ENCODE results near the gene ABCC5. TPM values are rescaled to one million over a fixed set of nuclear protein-coding genes. Genes with fewer than 3 reads are reported as not detected.

The ABCC5 gene
- total RNA-seq, 1 experiment from 2014 or later, result 37.6 TPM

- Histone ChIP-seq H3K79me1 (ENCODE audit: insufficient read depth, low read depth, low read length, poor library complexity, severe bottlenecking) (no peaks in the 10 kb centered on the region), H3K23me2 (ENCODE audit: insufficient read length, low read depth, low read length, poor library complexity, severe bottlenecking) (no peaks in the 10 kb centered on the region), H3K23ac (ENCODE audit: insufficient read length, low read depth, low read length) (no peak overlapping the region), H4K20me1 (ENCODE audit: control insufficient read depth, insufficient read depth, insufficient read length) (no peaks in the 10 kb centered on the region), H2BK20ac (ENCODE audit: low read depth, low read length, poor library complexity, severe bottlenecking) (no peak overlapping the region), H3K56ac (ENCODE audit: insufficient read length, low read depth, low read length) (no peak overlapping the region), H2BK120ac (ENCODE audit: low read depth, low read length, poor library complexity, severe bottlenecking) (no peak overlapping the region), H3K4me1 (ENCODE audit: insufficient read depth, low read length) (no peaks in the 10 kb centered on the region), H4K8ac (replicated peaks; ENCODE audit: insufficient read length, low read depth, low read length) (no peak overlapping the region), H4K91ac (ENCODE audit: insufficient read length, low read depth, low read length) (no peak overlapping the region), H3K4ac (ENCODE audit: low read depth, low read length) (no peak overlapping the region), H3K4me2 (ENCODE audit: insufficient read depth, insufficient read length, low read length) (no peak overlapping the region), H3K27me3 (ENCODE audit: insufficient read depth, low read length) (no peaks in the 10 kb centered on the region), H3K14ac (ENCODE audit: insufficient read depth, low read length) (no peak overlapping the region), H3K18ac (ENCODE audit: insufficient read length, low read depth, low read length) (no peak overlapping the region), H2BK15ac (ENCODE audit: low read depth, low read length) (no peak overlapping the region), H3K9ac (ENCODE audit: extremely low read depth, insufficient read length, low read length) (no peak overlapping the region), H3K79me2 (ENCODE audit: insufficient read depth, low read length) (no peaks in the 10 kb centered on the region), H2AK5ac (ENCODE audit: insufficient read length, low read length) (no peak overlapping the region), H4K5ac (ENCODE audit: insufficient read length, low read depth, low read length) (no peak overlapping the region), H2BK12ac (ENCODE audit: insufficient read length, low read depth, low read length) (no peak overlapping the region), H3T11ph (ENCODE audit: low read length) (no peak overlapping the region), H3K27ac (ENCODE audit: insufficient read length, low read depth, low read length) (no peak overlapping the region), H2BK5ac (ENCODE audit: insufficient read length, low read length) (no peak overlapping the region), H2AFZ (ENCODE audit: low read length) (no peak overlapping the region), H3K9me3 (ENCODE audit: control insufficient read depth, low read depth, low read length) (no peaks in the 10 kb centered on the region)
- DNase-seq, result no peak
- H3K9me3 Mint-ChIP-seq, result no peaks in the 10 kb centered on the region
- H3K27me3 Mint-ChIP-seq (ENCODE audit: low read depth), result no peaks in the 10 kb centered on the region
- H3K27ac Mint-ChIP-seq, result no peak overlapping the region
- H3K4me3 Mint-ChIP-seq, result no peak overlapping the region
- no CpG with 5 or more reads among the region's 3 CpGs for WGBS (ENCODE audit: extremely low coverage, insufficient read length, low lambda C conversion rate)
- H3K4me1 Mint-ChIP-seq, result no peaks in the 10 kb centered on the region
- peaks cover 11 to 60% (median 36%) of the 10 kb centered on the region in 3 experiments; a peak in 6 of 7 replicates for H3K36me3 Mint-ChIP-seq (ENCODE audit: insufficient read depth in 1 of 3, low read depth in 3 of 3)
- TF ChIP-seq CTCF (conservative IDR thresholded peaks at IDR 0.05), result no peak
These were observed 93.1 kb downstream of the ABCC5 start for GRCh38 chr3:183924543-183924942.
